Lower lobe of right lung (tissue), 2 donors: Measurements from ENCODE around the gene TTC39A. TPM values are rescaled to one million over a fixed set of nuclear protein-coding genes. Genes with fewer than 3 reads are reported as not detected.

Source experiments
- ATAC-seq, 2 donors: fragments of 200-7000 bp; cut with Tn5 transposase; one replicate each; pipeline ENCODE4 v1.9.1; 2020 to 2022; ENCODE audit warnings: mild to moderate bottlenecking in 2 of 2, moderate library complexity in 2 of 2
- DNase-seq: peaks from one replicate; pipeline ENCODE4 v3.0.0-alpha.2; 2020
- H3K27ac ChIP-seq: fragments of 200-600 bp; one replicate; pipeline ENCODE4 v1.8.0; 2022
- H3K27me3 ChIP-seq: fragments of 200-600 bp; one replicate; pipeline ENCODE4 v1.8.0; 2022; ENCODE audit warnings: low read depth
- H3K36me3 ChIP-seq: fragments of 200-600 bp; one replicate; pipeline ENCODE4 v1.8.0; 2022; ENCODE audit warnings: mild to moderate bottlenecking
- H3K4me1 ChIP-seq: fragments of 200-600 bp; one replicate; pipeline ENCODE4 v1.8.0; 2022
- H3K4me3 ChIP-seq: fragments of 200-600 bp; one replicate; pipeline ENCODE4 v1.8.0; 2022; ENCODE audit warnings: mild to moderate bottlenecking
- H3K9me3 ChIP-seq: fragments of 200-600 bp; one replicate; pipeline ENCODE4 v1.8.0; 2022
- intact Hi-C: fragments of 100-400 bp; cut with DNase I; formaldehyde crosslinking; loops from one replicate; pipeline ENCODE4 v1.11.0; 2022
- total RNA-seq: library from RNA; stranded (reverse); fragmentation: NEBNext Ultra II Directional; extraction: Animal tissue kit (Norgen Biotek cat#: 25700); gene quantifications from one replicate; pipeline ENCODE4 v1.2.1, GENCODE V29; 2021
- TF ChIP-seq, protein P1 (sequence below): fragments of 200-600 bp; IDR thresholded peaks from one replicate; pipeline ENCODE4 v1.8.0; 2022; ENCODE audit warnings: antibody characterized with exemption, mild to moderate bottlenecking
- donor health status: DM: no; HTN: yes; CAD: no; lungs with severe emphysema.

TTC39A gene
- total RNA-seq, 1 donor from 2014 or later, result 34.9 TPM

DNA sequence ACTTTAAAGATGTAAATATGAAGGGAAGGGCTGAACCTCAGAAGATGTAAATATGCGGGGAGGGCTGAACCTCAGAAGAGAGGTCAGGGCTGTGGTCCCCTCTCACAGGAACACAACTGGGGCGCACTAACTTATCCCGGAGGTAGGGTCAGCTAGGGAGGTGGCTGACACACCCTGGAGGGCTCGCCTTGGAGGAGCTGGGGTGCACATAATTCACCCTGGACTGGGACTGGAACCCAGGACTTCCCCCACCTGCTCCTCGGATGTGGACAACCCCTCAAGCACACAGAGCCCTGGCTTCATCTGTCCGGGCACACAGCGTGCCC is 13.9 kb upstream of the TTC39A start:
- Histone ChIP-seq H3K9me3 (no peaks in the 10 kb centered on the region), H3K27ac (no peak overlapping the region), H3K27me3 (peaks cover 31% of the 10 kb centered on the region), H3K36me3 (no peaks in the 10 kb centered on the region), H3K4me3 (peak overlapping the region; percentile 50), H3K4me1 (peaks cover 6% of the 10 kb centered on the region)
- intact Hi-C loops, result no loop called here
- DNase-seq (no peak), ATAC-seq (no peak)
- TF ChIP-seq, protein P1, sequence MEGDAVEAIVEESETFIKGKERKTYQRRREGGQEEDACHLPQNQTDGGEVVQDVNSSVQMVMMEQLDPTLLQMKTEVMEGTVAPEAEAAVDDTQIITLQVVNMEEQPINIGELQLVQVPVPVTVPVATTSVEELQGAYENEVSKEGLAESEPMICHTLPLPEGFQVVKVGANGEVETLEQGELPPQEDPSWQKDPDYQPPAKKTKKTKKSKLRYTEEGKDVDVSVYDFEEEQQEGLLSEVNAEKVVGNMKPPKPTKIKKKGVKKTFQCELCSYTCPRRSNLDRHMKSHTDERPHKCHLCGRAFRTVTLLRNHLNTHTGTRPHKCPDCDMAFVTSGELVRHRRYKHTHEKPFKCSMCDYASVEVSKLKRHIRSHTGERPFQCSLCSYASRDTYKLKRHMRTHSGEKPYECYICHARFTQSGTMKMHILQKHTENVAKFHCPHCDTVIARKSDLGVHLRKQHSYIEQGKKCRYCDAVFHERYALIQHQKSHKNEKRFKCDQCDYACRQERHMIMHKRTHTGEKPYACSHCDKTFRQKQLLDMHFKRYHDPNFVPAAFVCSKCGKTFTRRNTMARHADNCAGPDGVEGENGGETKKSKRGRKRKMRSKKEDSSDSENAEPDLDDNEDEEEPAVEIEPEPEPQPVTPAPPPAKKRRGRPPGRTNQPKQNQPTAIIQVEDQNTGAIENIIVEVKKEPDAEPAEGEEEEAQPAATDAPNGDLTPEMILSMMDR, result no peak

DNA sequence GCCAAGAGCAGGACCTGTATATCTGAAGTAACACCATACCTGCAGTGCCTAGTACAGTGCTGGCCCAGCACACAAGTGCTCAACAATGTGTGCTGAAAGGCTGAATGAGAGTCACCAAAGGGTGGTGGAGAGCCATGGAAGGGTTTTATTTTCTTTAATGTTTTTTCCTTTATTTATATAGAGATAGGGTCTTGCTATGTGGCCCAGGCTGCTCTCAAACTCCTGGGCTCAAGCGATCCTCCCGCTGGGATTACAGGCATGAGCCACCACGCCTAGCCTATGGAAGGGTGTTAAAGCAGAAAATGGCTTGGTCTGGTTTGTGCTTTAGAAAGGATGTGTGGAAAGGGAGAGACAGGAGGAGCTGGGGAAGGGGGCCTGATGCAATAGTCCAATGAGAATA is 13.3 kb upstream of the TTC39A start:
- ATAC-seq (no peak), DNase-seq (no peak)
- H3K36me3 ChIP-seq, result no peaks in the 10 kb centered on the region
- peaks cover 31% of the 10 kb centered on the region for H3K27me3 ChIP-seq
- TF ChIP-seq, protein P1, result no peak
- intact Hi-C loops, result no loop called here
- H3K27ac ChIP-seq, result no peak overlapping the region
- no peaks in the 10 kb centered on the region for H3K9me3 ChIP-seq
- H3K4me3 ChIP-seq, result no peak overlapping the region
- H3K4me1 ChIP-seq, result peaks cover 6% of the 10 kb centered on the region

DNA sequence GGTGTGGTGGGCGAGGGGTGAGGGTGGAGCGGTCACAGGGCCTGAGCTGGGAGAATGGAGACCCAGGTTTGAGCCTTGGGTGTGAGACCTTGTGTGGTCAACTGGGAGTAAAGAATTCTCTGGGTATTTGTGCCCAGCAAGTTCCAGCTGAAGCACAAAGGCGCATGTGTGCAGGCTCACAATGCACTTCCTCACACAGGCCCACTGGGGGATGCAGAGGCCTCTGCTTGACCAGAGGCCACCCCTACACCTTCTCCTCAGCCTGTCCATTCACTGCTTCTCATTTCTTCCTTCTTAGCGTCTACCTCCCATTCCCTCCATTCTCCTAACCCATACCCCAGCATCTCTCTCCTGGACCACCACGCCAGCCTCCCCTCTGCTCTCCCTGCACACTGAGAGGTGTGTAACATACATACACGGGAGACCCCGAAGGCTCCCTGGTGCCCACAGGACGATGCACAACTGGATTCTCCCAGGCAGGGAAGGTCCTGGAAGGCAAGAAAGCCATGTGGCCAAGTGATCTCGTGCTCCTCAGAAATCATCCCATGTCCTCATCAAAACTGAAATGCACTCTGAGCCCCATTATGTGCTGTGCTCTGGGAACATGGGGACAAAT is 12.3 kb upstream of the TTC39A start:
- peaks cover 31% of the 10 kb centered on the region for H3K27me3 ChIP-seq
- H3K36me3 ChIP-seq, result no peaks in the 10 kb centered on the region
- ATAC-seq (no peak), DNase-seq (no peak)
- no peak overlapping the region for H3K4me3 ChIP-seq
- TF ChIP-seq, protein P1, result no peak
- H3K9me3 ChIP-seq, result no peaks in the 10 kb centered on the region
- H3K27ac ChIP-seq, result no peak overlapping the region
- peaks cover 6% of the 10 kb centered on the region for H3K4me1 ChIP-seq
- intact Hi-C loops, result no loop called here

DNA sequence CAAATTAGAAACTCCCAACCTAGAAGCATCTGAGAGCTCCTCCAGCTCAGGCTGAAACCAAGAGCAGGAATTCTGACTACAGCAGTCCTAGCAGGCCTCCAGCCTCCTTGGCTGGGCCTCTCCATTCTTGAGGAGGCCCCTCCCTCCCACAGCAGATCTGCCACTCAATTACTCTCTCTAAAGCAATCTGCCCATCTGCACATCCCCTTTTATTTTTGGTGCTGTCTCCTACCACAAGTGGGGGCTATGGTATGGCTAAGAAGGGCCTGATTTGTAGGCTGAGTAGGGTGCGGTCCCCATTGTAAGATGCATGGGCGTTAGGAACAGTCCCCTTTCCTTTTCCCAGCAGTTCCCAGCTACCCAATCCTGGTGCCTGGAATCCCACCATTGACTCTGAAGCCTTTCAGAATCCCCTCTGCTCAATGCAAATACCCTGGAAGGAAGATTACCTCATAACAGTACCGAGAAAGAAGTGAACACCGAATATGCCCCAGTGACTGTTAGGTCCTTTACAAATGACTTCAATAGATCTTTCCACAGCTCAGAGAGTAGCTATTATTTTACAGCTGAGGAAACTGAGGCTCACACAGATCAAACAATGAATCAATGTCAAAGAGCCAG is 11.6 kb upstream of the TTC39A start:
- intact Hi-C loops, result no loop called here

DNA sequence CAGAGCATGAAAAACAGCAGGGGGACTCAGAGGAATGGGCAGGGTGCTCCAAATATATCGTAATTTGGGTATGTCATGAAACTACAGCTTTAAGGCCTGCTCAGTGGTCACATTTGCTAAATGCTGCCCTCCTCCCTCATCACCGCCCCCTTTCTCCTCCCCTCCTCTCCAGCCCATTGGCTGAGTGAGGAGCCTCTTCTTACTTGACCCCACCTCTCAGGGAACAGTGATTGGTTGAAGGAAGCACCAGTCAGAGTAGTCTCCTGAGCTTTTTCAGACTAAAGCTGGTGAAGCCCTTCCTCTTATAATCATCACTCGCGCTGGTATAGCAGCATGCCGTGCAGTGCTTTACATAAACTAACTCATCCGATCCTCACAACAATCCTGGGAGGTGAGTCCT is 10.0 kb upstream of the TTC39A start:
- Histone ChIP-seq H3K4me3 (no peak overlapping the region), H3K36me3 (no peaks in the 10 kb centered on the region), H3K27ac (no peak overlapping the region), H3K27me3 (peaks cover 26% of the 10 kb centered on the region), H3K4me1 (peaks cover 6% of the 10 kb centered on the region), H3K9me3 (no peaks in the 10 kb centered on the region)
- TF ChIP-seq, protein P1, result no peak
- intact Hi-C loops, result no loop called here
- ATAC-seq (no peak), DNase-seq (no peak)

More for the DNA sequence above, 11.6 kb upstream of the TTC39A start:
- ATAC-seq (no peak), DNase-seq (no peak)
- H3K27ac ChIP-seq, result no peak overlapping the region
- H3K4me1 ChIP-seq, result peaks cover 6% of the 10 kb centered on the region
- H3K4me3 ChIP-seq, result no peak overlapping the region
- peaks cover 31% of the 10 kb centered on the region for H3K27me3 ChIP-seq
- no peaks in the 10 kb centered on the region for H3K36me3 ChIP-seq
- TF ChIP-seq, protein P1, result no peak
- H3K9me3 ChIP-seq, result no peaks in the 10 kb centered on the region
